ENCODE data around the gene NENF.

The NENF gene

GRCh38 chr1:212450331-212450881 lies 17.7 kb downstream of the NENF start:
- no peak overlapping the region for H3K4me2 ChIP-seq (ENCODE audit: low read depth, low read length, poor library complexity, severe bottlenecking)
- H4K20me1 ChIP-seq (ENCODE audit: insufficient read depth, low read length, poor library complexity, severe bottlenecking): no peaks in the 10 kb centered on the region
- H3K79me2 ChIP-seq (ENCODE audit: insufficient read depth, low read length): no peaks in the 10 kb centered on the region
- no peak overlapping the region for H3K4me3 ChIP-seq (ENCODE audit: low read length, poor library complexity, severe bottlenecking)
- peaks cover under 1% of the 10 kb centered on the region for H3K4me1 ChIP-seq (ENCODE audit: insufficient read depth, low read length, poor library complexity, severe bottlenecking)
- H3K9me3 ChIP-seq (ENCODE audit: insufficient read depth, low read depth, low read length): no peaks in the 10 kb centered on the region
- no peaks in the 10 kb centered on the region for H3K9me2 ChIP-seq (replicated peaks; ENCODE audit: low read depth, low read length)
- H2AFZ ChIP-seq (ENCODE audit: low read length): no peak overlapping the region
- no peak overlapping the region for H3K9ac ChIP-seq (ENCODE audit: low read depth, low read length, poor library complexity, severe bottlenecking)
- H3F3A ChIP-seq (ENCODE audit: low read depth): no peaks in the 10 kb centered on the region
- TF ChIP-seq CTCF (conservative IDR thresholded peaks at IDR 0.05; ENCODE audit: low read length): no peak
- TF ChIP-seq EZH2phosphoT487 (IDR thresholded peaks at IDR 0.05; ENCODE audit: borderline replicate concordance): no peak
- no peaks in the 10 kb centered on the region for H3K27me3 ChIP-seq (ENCODE audit: insufficient read depth, low read length, poor library complexity, severe bottlenecking)
- no peaks in the 10 kb centered on the region for H3K36me3 ChIP-seq (ENCODE audit: insufficient read depth, low read length)

GRCh38 chr1:212451416-212452322 lies 18.9 kb downstream of the NENF start:
- H3K4me3 ChIP-seq (ENCODE audit: low read length, poor library complexity, severe bottlenecking): no peak overlapping the region
- no peaks in the 10 kb centered on the region for H3K79me2 ChIP-seq (ENCODE audit: insufficient read depth, low read length)
- H3K9me3 ChIP-seq (ENCODE audit: insufficient read depth, low read depth, low read length): no peaks in the 10 kb centered on the region
- TF ChIP-seq EZH2phosphoT487 (IDR thresholded peaks at IDR 0.05; ENCODE audit: borderline replicate concordance) (no peak), CTCF (conservative IDR thresholded peaks at IDR 0.05; ENCODE audit: low read length) (no peak)
- H4K20me1 ChIP-seq (ENCODE audit: insufficient read depth, low read length, poor library complexity, severe bottlenecking): no peaks in the 10 kb centered on the region
- no peaks in the 10 kb centered on the region for H3F3A ChIP-seq (ENCODE audit: low read depth)
- no peaks in the 10 kb centered on the region for H3K27me3 ChIP-seq (ENCODE audit: insufficient read depth, low read length, poor library complexity, severe bottlenecking)
- H3K4me2 ChIP-seq (ENCODE audit: low read depth, low read length, poor library complexity, severe bottlenecking): no peak overlapping the region
- peaks cover 4% of the 10 kb centered on the region for H3K4me1 ChIP-seq (ENCODE audit: insufficient read depth, low read length, poor library complexity, severe bottlenecking)
- no peak overlapping the region for H3K9ac ChIP-seq (ENCODE audit: low read depth, low read length, poor library complexity, severe bottlenecking)
- no peak overlapping the region for H2AFZ ChIP-seq (ENCODE audit: low read length)
- no peaks in the 10 kb centered on the region for H3K9me2 ChIP-seq (replicated peaks; ENCODE audit: low read depth, low read length)
- H3K36me3 ChIP-seq (ENCODE audit: insufficient read depth, low read length): no peaks in the 10 kb centered on the region

GRCh38 chr1:212452323-212453155 lies 19.8 kb downstream of the NENF start:
- Histone ChIP-seq H4K20me1 (ENCODE audit: insufficient read depth, low read length, poor library complexity, severe bottlenecking) (no peaks in the 10 kb centered on the region), H3K4me2 (ENCODE audit: low read depth, low read length, poor library complexity, severe bottlenecking) (no peak overlapping the region), H2AFZ (ENCODE audit: low read length) (no peak overlapping the region), H3K79me2 (ENCODE audit: insufficient read depth, low read length) (no peaks in the 10 kb centered on the region), H3K9ac (ENCODE audit: low read depth, low read length, poor library complexity, severe bottlenecking) (no peak overlapping the region), H3K4me3 (ENCODE audit: low read length, poor library complexity, severe bottlenecking) (no peak overlapping the region), H3K9me2 (replicated peaks; ENCODE audit: low read depth, low read length) (no peaks in the 10 kb centered on the region), H3F3A (ENCODE audit: low read depth) (no peaks in the 10 kb centered on the region), H3K4me1 (ENCODE audit: insufficient read depth, low read length, poor library complexity, severe bottlenecking) (peaks cover 4% of the 10 kb centered on the region), H3K36me3 (ENCODE audit: insufficient read depth, low read length) (no peaks in the 10 kb centered on the region), H3K27me3 (ENCODE audit: insufficient read depth, low read length, poor library complexity, severe bottlenecking) (no peaks in the 10 kb centered on the region), H3K9me3 (ENCODE audit: insufficient read depth, low read depth, low read length) (no peaks in the 10 kb centered on the region)
- TF ChIP-seq CTCF (conservative IDR thresholded peaks at IDR 0.05; ENCODE audit: low read length) (no peak), EZH2phosphoT487 (IDR thresholded peaks at IDR 0.05; ENCODE audit: borderline replicate concordance) (no peak)
